HG02885 (cell line): ENCODE measurements around the gene MACF1.

Experiments used
- ATAC-seq: cut with Tn5 transposase; IDR thresholded peaks from one replicate; pipeline ENCODE4 v1.9.1; 2021; ENCODE audit warnings: mild to moderate bottlenecking; ENCODE audit not compliant: unreplicated experiment, poor library complexity

The MACF1 gene

DNA sequence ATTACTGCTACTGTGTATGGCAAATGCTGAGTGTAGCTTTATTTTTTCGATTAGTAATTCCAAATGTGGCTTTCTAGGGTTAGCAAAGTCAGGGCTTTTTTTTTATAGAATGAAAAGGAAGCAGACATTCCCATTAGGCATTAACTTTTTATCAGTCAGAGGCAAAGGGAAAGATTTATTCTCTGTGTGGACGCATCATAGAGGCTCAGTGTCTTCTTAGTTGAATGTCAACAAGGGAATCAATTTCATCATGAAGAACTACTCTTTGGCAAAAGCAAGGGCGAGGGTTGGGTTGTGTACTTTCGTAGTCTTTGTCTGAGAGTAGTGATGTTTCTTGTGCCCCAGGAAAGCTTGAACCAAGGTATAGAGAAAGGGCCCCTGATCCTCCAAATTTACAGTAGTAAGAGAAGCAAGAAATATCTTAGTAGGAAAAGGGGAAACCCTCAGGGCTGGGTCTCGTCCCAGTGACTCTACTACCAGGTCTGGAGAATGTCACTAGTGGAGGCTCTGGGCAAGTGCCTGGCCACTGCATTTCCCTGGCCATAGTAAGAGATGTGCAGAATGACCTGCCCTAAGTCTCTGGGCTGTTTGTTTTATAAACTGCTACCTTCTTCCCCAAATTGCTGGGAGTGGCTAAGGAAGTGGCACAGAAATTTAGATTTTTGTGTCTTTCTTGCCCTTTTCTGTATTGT is 30.0 kb upstream of the MACF1 start:
- ATAC-seq: no peak

DNA sequence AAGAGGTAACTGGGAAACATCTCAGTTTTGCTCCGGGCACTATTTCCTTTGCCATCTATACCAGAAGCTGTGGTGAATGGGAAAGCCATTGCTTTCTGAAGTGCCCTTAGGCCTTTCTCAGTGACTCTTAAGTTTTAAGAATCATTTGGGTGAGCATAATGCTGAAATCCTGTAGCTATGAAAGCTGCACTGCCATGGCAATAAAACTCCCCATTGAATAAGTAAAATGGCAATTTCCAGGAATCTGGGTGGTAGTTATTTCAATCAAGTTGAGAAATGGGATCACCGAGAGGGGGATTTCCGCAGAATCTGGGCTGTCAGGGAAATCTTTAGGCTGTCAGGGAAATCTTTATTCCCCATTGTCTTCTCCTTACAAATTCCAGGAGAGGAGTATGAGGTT is 26.8 kb upstream of the MACF1 start:
- no peak for ATAC-seq

DNA sequence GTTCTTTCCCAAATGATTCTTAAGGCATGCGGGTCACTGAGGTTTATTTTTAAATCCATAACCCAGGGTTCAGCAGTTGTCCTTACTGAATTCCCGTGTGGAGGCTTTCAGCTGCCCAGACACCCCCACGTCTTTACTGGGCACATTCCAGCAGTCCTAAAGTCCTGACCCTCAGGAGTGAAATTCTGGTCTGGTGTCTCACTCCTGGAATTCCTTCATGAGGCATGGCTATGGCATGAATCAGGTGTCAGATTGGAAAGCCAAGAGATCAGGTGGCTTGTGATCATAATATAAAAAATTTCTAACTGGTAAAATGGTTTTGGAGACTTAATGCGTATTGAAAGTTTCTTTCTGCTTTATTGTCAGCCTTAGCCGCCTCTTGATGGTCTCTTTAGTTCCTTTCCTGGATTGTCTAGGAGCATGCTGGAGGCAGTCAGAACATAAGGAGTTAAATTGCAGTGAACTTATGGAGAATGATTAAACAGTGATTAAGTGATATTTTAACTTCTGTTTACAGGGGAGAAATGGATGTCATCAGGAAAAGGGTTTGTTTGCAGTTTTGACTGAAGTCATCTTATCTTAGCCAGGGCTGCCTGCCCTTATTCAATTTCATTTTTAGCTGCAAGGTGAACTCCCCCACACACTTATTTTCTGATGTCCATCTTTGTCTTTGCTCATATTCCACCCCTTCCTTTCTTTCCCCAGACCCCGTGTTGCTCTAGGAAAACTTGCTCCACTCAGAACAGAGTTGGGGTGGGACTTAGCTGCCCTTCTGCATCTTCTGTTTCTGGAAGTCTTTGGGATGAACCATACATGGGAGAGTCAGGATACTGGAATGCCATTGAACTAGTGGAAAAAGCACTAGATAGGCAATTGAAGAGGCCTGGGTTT is 25.7 kb upstream of the MACF1 start:
- ATAC-seq: no peak

DNA sequence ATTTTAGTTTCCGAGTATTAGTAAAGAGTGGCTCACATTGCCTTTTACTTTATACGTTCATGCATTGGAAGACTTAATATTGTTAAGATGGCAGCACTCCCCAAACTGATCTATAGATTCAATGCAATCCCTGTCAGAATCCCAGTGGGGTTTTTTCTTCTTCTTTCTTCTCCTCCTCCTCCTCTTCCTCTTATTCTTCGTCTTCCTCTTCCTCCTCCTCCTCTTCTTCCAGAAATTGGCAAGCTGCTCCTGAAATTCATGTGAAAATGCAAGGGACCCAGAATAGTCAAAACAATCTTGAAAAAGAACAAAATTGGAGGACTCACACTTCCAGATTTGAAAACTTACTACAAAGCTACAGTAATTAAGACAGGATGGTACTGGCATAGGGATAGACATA is 23.2 kb upstream of the MACF1 start:
- ATAC-seq: no peak

DNA sequence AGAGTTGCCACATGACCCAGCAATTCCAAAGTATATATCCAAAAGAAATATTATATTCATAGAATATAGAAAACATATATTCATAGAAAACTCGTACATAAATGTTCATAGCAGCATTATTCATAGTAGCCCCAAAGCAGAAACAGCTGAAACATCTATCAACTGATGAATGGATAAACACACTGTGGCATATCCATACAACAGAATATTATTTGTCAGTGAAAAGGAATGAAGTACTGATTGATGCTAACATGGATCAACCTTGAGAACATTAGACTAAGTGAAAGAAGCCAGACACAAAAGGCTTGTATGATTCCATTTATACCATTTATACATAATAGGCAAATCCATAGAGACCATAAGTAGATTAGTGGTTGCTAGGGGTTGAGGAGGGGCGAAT is 21.7 kb upstream of the MACF1 start:
- ATAC-seq: no peak

DNA sequence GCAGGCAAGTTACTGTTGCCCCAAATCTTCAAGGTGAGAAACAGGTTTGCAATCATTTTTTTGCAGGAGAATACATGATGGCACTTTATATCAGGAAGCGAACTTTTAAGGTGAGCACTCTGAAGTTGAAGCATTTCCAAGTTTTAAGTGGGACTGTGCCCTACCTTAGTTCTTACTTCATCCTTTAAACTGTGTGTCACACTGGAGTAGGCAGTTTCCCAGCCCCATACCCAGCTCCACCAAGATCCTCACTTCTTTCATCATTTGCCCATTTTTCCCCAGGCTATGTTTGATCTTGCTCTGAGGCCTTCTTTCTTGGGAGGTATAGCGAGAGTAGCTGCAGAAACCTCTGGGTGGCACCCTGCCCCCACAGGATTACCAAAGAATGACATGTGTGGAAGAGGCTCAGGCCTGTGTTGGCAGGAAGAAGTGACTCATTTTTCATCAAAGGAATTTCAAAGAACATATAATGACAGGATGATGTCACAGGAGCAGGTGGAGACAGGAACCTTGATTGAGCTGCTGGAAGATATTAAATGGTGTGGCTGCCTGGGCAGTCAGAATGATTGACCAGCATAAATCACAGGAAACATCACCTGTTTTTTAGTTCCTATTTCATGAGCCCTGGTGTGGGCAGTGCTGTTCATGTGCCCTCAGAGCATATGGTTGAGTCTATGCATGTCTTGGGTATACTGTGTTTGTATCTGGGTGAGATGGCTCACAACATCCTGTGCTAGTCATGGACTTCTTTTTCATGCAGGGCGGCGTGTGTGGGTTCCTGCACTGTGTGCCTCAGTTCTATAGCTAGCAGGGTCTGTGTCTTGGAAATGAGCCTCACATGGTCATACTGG is 20.8 kb upstream of the MACF1 start:
- ATAC-seq: no peak

DNA sequence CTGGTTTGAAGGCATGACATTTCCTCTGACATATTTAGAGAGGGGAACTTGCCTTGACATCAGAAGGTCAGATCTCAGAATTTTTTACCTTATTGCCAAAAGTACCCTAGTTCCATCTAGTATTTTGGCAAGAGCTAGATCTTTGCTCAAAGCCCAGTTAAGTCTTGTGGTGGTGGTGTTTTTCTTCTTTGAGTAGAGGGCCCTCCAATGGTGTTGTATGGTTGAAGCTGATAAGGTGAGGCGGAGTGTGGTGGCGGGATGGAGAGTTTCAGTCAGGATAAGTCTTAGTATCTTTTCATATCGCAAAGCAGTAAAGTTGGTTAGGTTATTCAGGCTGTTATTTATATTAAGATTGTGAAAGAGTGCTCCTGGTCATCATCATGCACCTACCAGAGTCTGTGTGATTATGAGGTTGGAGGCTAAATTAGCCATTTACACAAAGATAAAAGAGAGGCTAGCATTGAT is 20.1 kb upstream of the MACF1 start:
- no peak for ATAC-seq

DNA sequence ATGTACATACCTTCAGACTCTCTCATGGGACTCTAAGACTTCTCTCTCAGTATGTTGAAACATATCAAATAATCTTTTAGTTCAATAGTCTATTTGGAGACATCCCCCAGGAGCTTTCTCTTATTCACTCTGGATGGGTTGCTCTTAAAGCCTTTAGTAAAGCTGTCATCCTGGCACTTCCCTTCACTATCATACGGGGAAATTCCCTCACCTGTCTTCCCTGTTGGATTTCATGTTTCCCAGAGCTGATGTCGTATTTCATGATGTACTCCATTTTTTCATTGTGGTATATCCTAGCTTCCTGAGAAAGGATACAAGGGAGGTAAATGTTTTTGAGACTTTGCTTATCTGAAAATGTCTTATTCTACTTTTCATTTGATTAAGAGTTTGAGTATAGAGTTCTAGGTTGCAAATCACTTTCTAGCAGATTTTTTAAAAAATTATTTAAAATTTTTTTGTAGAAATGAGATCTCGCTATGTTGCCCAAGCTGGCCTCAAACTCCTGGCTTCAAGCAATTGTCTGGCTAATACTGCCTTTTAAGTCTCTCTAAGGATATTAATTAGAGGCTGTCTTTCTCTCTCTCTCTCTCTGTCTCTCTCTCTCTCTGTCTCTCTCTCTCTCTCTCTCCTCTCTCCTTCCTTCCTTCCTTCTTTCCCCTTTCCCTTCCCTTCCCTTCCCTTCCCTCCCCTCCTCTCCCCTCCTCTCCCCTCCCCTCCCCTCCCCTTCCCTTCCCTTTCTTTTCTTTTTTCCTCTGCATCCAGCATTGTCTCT is 17.0 kb upstream of the MACF1 start:
- ATAC-seq: no peak

DNA sequence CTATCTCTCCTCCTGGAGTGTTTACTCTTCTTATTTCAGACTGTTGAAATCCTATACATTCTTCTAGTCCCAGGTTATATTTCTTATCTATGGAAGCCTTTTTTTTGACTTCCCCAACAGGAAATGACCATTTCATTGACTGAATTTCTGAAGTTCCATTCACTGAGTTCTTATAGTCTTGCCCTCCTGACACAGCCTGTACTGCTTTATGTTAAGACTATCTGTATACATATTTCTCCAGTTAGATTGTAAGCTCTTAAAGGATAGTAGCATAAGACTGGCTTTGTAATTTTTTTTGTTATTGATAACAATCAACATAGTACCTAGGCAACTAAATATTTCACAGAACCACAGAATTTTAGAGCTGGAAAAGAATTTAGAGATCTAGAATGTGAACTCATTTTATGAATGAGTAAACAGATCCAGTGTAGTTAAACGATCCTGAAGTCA is 14.9 kb upstream of the MACF1 start:
- ATAC-seq: no peak

DNA sequence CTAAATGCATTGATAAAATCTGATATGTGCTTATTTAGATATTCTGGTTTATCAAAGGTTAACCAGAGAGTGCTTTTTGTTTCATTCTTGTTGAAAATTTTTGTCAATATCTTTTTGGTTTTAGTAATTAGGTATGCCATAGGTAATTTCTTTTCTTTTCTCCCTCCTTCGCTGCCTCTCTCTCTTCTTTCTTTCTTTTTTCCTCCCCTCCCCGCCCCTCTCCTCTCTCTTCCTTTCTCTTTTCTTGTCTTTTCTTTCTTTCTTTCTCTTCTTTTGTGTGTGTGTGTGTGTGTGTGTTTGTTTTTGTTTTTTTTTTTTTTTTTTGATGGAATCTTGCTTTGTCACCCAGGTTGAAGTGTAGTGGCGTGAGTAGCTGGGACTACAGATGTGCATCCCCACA is 14.4 kb upstream of the MACF1 start:
- ATAC-seq: no peak

DNA sequence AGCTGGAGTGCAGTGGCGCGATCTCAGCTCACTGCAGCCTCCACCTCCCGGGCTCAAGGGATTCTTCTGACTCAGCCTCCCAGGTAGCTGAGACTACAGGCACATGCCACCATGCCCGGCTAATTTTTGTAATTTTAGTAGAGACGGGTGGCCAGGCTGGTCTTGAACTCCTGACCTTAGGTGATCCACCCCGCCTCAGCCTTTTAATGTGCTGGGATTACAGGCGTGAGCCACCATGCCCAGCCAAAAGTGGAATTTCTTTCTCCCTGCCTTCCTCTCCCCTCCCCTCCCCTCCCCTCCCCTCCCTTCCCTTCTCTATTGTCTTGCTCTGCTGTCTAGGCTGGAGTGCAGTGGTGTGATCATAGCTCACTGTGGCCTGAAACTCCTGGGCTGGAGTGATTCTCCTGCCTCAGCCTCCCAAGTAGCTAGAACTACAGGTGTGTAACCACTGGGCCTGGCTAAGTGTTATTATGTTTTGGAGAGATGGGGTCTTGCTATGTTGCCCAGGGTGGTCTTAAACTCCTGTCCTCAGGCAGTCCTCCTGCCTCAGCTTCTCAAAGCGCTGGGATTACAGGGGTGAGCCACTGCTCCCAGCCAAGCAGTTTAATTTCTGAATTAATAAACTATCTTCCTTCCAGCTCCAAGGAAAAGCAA is 10.0 kb upstream of the MACF1 start:
- no peak for ATAC-seq

DNA sequence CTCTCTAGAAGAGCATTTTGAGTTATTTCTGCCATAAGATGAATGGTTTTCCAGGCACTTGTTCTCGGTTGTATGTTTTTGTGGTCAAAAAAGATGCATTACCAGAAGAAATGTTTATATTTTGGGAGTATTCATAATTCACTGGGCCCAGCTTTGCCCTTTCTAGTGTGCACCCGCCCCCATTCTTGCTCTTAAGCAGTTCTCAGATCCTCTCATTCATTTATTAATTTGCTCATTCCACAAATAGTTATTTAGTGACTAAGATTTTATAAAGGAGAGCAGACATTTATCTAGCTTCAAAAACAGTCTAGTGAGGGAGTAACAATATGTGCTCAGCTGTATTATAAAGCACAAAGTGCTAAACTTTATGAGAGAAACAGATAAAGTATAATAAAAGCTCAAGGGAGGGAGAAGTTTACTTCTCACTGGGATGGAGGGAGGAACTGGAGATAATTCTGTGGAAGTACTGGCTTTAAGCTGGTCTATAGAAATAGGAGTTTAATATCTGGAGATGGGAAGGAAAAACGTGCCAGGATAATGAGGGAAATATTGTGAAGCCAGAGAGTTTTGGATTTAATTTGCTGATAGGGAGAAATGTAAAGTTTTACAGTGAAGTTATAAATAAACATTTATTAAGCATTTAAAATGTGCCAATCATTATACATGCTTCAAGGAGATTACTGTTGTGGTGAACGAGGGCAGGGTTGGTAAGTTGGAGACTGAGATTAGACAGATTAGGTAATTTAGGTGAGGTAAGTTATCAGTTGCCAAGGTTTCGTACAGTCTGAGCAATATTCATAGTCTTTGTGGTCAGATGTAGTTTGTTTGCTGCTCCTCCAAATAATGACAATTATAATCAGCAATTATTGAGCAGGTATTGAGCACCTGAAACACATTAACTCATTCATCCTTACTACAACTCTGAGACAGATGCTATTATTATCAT is 9.1 kb upstream of the MACF1 start:
- no peak for ATAC-seq

DNA sequence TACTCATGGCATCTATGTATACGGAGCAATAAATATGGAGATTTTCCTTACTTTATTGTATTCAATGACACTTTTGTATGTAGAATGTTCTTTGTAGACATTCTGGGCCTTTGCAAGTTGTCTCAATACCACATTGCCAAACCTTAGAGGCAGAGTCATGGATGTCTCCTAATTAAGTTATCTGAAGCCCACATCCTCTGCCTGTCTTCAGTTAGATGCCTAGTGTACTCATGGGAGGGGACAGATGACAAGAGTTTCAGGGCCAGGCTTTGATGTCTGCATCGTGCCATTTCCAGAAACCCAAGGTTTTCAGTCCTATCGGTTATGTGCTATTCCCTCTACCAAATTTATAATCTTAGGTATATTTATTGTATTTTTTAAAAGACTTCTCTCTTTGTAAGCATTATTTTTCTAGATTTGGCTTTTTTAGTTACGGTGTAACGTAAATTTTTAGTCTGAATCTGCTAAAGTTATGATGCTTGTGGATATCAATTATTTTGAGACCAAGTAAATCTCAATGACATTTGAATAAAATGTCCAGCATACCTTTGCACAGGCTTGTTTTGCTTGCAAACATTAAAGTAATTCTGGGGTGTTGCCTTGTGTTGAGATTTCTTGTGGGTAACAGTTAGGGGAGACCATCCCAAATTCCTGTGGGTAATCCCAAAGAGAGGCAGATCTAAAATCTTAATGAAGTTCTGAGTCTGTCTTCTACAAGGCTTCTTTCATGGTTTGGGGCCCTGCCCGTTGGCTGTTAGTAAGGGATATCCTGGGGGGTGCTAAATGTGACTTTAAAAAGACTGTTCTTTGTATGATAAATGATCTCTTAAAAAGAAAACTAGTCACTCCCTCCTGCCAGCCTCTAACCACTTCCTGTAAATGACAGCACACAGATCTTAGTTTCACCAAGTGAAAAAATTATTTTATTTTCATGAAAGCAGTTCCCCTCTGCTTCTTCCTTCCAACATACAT is 8.0 kb upstream of the MACF1 start:
- no peak for ATAC-seq

DNA sequence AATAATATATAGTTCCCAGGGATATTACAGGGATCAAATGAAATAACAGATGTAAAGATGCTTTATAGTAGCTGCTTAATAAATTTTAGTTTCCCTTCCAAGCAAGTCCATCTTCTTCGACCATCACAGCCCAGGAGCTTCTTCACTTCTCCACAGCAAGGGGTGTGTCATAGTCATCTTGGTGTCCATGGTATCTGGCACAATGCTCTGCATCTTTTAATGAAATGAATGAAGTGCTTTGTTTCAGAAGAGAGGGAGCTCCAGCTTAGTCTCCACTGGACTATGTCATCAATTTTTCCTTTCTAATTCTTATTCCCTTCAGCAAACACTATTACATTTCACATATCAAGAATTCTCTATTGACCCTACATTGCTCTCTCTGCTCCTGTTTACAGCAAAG is 4.9 kb upstream of the MACF1 start:
- no peak for ATAC-seq

DNA sequence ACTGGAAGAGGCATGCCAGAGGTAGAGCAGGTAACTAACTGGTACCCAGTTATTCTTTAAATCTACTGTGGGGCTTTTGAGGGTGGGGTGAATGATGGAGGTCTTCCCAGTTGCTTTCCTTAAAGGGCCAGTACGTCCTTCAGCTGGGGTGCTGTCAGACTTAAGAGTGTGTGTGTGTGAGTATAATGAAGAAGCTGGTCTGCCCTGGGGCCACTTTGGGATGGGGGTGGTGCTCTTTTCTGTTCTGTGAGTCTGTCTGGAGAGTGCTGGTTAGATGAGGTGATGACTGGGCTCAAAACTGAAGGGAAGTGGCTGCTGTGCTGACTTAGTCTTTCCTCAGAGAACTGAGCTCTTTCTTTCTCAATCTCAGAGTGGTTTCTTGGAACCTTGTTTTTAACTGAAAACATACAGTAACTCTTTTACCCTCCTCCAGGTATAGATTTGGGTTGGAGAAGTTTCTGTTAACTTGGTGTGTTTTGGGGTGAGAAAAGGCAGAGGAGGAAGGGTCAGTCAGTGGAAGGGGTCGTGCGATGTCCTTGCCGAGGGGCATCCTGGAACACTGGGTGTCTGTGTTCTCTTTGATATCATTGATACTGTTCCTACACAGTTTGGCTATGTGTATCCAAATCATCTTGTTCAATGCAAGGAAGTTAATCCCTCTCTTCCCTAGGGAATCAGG is 746 bp downstream of the MACF1 start:
- ATAC-seq: peak; percentile 41

DNA sequence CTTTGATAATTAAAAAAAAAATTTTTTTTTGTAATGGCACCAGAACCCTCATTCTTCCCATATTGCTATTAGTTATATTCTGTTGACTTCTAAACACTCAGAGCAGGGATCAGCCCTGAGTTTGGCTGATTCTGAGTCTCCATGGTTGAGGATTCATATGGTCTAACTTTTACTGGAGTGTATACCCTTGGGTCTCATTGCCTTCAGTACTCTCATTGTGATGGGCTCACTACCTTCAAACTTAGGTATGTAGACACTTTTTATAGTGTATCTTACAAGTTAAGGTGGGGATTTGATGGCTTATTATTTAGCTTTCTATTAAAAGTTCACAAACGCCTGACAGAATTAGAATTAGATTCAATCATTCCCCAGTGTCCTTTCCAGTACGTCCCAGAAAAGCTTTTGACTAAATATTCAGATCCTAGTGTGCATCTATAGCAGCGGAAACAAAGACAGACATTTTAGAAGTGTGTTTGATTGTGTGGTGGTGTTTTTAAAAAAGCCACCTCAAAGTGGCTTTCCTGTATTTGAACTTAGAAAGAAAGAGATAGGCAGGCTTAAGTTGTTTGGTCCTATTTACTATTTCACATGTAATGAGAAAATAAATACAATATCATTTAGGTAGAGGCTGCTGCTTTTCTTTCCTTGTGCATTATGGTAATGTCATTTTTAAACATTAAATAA is 1.4 kb downstream of the MACF1 start:
- ATAC-seq: no peak
